ENCODE data around the gene MARK1. TPM values are rescaled to one million over a fixed set of nuclear protein-coding genes. Genes with fewer than 3 reads are reported as not detected.

The MARK1 gene
- total RNA-seq, 1 experiment from 2014 or later, result 17.8 TPM

GRCh38 chr1:220550811-220551399 is 23.0 kb downstream of the MARK1 start:
- Histone ChIP-seq H3T11ph (ENCODE audit: low read length) (no peak overlapping the region), H3K56ac (ENCODE audit: insufficient read length, low read depth, low read length) (no peak overlapping the region), H3K9me3 (ENCODE audit: control insufficient read depth, low read depth, low read length) (no peaks in the 10 kb centered on the region), H3K18ac (ENCODE audit: insufficient read length, low read depth, low read length) (no peak overlapping the region), H4K91ac (ENCODE audit: insufficient read length, low read depth, low read length) (no peak overlapping the region), H3K23ac (ENCODE audit: insufficient read length, low read depth, low read length) (no peak overlapping the region), H4K5ac (ENCODE audit: insufficient read length, low read depth, low read length) (no peak overlapping the region), H3K4ac (ENCODE audit: low read depth, low read length) (no peak overlapping the region), H2BK120ac (ENCODE audit: low read depth, low read length, poor library complexity, severe bottlenecking) (no peak overlapping the region), H3K27me3 (ENCODE audit: insufficient read depth, low read length) (no peaks in the 10 kb centered on the region), H3K9ac (ENCODE audit: extremely low read depth, insufficient read length, low read length) (no peak overlapping the region), H4K8ac (replicated peaks; ENCODE audit: insufficient read length, low read depth, low read length) (no peak overlapping the region), H2BK20ac (ENCODE audit: low read depth, low read length, poor library complexity, severe bottlenecking) (no peak overlapping the region), H3K79me1 (ENCODE audit: insufficient read depth, low read depth, low read length, poor library complexity, severe bottlenecking) (peaks cover 10% of the 10 kb centered on the region), H3K4me2 (ENCODE audit: insufficient read depth, insufficient read length, low read length) (no peak overlapping the region), H4K20me1 (ENCODE audit: control insufficient read depth, insufficient read depth, insufficient read length) (no peaks in the 10 kb centered on the region), H2BK15ac (ENCODE audit: low read depth, low read length) (no peak overlapping the region), H2BK12ac (ENCODE audit: insufficient read length, low read depth, low read length) (no peak overlapping the region), H3K79me2 (ENCODE audit: insufficient read depth, low read length) (peaks cover 19% of the 10 kb centered on the region; the same call in 1 of the 2 replicates), H3K27ac (ENCODE audit: insufficient read length, low read depth, low read length) (no peak overlapping the region), H2BK5ac (ENCODE audit: insufficient read length, low read length) (no peak overlapping the region), H3K4me1 (ENCODE audit: insufficient read depth, low read length) (no peaks in the 10 kb centered on the region), H2AFZ (ENCODE audit: low read length) (no peak overlapping the region), H2AK5ac (ENCODE audit: insufficient read length, low read length) (no peak overlapping the region), H3K14ac (ENCODE audit: insufficient read depth, low read length) (no peak overlapping the region), H3K23me2 (ENCODE audit: insufficient read length, low read depth, low read length, poor library complexity, severe bottlenecking) (no peaks in the 10 kb centered on the region)
- no peak for TF ChIP-seq CTCF (conservative IDR thresholded peaks at IDR 0.05)
- H3K36me3 Mint-ChIP-seq (ENCODE audit: insufficient read depth in 1 of 3, low read depth in 3 of 3), result peaks cover 0 to 4% (median 3%) of the 10 kb centered on the region in 3 experiments; a peak in 3 of 7 replicates
- no peak for DNase-seq
- no CpG with 5 or more reads among the region's 6 CpGs for WGBS (ENCODE audit: extremely low coverage, insufficient read length, low lambda C conversion rate)
- H3K4me1 Mint-ChIP-seq, result peaks cover 7 to 12% of the 10 kb centered on the region in 2 experiments
- no peak overlapping the region; a peak in 1 of 7 replicates for H3K27ac Mint-ChIP-seq
- no peaks in the 10 kb centered on the region for H3K27me3 Mint-ChIP-seq (ENCODE audit: low read depth)
- no peak overlapping the region for H3K4me3 Mint-ChIP-seq
- no peaks in the 10 kb centered on the region for H3K9me3 Mint-ChIP-seq
